DMS79 treated with DMSO at 0.1 percent for 48 hours (cell line): ENCODE data around the gene WDR86.

Source experiments
- DNase-seq: peaks from one replicate; lab custom pipeline; 2025; lab: John Stamatoyannopoulos, UW

Gene WDR86

GRCh38 chr7:151379193-151379520 is 30.7 kb downstream of the WDR86 start:
- no peak for DNase-seq

GRCh38 chr7:151378496-151379192 is 31.2 kb downstream of the WDR86 start:
- no peak for DNase-seq

- no peak for DNase-seq
Measured at GRCh38 chr7:151378011-151378410, 31.8 kb downstream of the WDR86 start.

- DNase-seq = no peak
Measured at GRCh38 chr7:151377406-151377805, 32.4 kb downstream of the WDR86 start.

DNA sequence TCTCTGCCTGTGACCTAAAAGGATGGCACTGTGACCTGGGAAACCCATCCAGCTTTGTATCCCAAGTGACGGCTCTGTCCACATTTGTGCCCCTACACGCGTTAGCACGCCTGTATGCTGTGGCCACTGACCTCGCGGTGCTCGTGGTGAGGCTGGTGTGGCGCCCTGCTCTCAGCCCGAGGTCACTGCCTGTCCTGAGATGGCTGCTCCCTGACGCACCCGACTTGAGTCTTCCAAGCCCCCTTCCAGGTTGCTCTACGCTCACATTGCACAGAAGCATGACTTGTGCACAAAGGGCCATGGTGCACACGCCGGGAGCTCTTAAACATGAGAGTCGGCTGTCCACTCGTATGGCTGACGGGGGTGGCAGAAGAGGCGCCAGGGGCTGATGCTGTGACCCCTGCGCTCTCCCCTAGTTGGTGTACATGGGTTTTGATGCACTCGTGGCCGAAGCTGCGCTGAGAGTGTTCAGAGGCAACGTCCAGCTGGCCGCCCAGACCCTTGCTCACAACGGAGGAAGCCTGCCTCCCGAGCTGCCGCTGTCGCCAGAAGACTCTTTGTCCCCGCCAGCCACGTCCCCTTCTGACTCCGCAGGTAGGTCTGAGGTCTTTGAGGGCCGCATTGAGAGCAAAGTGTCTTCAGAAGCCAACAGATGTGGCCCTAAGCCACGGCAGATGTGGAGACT is 33.5 kb downstream of the WDR86 start:
- no peak for DNase-seq

- no peak for DNase-seq
Measured at GRCh38 chr7:151375530-151376217, 34.2 kb downstream of the WDR86 start.

DNA sequence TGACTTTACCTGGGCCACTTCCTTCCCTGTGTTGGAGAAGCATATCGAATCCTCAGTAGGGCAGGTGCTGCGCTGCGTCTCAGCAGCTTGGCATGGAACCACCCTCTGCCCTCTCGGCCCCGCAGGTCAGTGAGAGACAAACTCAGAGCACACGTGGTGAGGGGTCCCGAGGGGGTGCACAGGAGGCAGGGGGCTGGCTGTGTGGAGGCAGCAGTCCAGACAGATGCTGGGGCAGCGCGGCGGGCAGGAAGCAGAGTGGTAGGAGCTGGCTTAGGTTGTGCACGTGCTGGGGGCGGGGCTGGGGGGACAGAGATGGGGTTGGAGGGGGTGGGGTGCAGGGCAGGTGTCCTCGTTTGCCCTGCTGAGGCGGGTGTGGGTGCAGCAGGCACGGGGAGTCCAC is 35.1 kb downstream of the WDR86 start:
- no peak for DNase-seq

- no peak for DNase-seq
Measured at GRCh38 chr7:151374139-151374538, 35.7 kb downstream of the WDR86 start.

- no peak for DNase-seq
Measured at GRCh38 chr7:151373599-151373998, 36.2 kb downstream of the WDR86 start.

- no peak for DNase-seq
Measured at GRCh38 chr7:151372612-151373265, 37.1 kb downstream of the WDR86 start.

DNA sequence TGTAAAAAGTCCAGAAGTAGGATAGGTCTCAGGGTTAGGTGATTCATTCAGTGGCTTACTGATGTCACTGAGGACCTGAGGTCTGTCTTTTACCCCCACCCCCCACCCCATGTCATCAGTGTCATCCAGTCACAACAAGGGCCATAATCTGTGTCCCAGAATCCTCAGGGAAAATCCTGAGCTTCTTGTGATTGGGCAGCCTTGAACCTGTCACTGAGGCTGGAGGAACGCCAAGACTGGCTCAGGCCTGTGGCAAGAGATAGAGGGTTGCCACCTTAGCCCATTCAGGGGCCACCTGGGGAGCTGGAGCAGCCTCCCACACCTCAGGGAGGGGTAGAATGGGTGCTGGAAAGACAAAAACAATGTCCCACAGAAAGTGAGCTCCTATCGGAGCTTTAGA is 38.6 kb downstream of the WDR86 start:
- DNase-seq = no peak

GRCh38 chr7:151368136-151368571 is 41.7 kb downstream of the WDR86 start:
- DNase-seq = peak; percentile 12

GRCh38 chr7:151367284-151367683 is 42.6 kb downstream of the WDR86 start:
- no peak for DNase-seq

DNA sequence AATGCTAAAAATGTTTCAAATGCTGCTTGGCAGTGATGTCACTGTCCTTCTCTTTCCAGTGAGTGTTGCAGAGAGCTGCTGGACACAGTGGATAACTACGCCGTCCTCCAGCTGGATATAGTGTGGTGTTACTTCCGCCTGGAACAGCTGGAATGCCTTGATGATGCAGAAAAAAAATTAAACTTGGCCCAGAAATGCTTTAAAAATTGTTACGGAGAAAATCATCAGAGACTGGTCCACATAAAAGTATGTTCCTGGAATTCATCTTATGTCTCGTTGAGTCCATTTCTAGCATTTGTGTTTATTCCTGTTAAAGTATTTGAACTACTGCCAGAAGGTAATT is 43.0 kb downstream of the WDR86 start:
- DNase-seq = no peak

- DNase-seq = no peak
Measured at GRCh38 chr7:151366166-151366879, 43.5 kb downstream of the WDR86 start.

DNA sequence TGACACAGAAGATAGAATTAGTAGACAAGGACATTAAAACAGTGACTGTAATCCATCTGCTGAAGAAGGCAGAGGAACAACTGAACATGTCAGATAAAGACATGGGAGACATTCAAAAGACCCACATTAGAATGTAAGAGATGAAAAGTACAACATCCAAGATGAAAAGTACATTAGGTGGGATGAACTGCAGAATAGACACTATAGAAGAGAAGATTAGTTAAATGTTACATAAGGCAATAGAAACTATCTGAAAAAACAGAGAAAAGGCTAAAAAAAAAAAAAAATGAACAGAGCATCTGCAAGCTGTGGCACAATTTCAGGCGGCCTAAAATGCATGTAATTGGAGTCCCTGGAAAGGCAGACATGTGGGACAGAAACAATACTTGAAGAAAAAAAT is 46.7 kb downstream of the WDR86 start:
- DNase-seq = no peak

- no peak for DNase-seq
Measured at GRCh38 chr7:151361193-151361959, 48.5 kb downstream of the WDR86 start.

DNA sequence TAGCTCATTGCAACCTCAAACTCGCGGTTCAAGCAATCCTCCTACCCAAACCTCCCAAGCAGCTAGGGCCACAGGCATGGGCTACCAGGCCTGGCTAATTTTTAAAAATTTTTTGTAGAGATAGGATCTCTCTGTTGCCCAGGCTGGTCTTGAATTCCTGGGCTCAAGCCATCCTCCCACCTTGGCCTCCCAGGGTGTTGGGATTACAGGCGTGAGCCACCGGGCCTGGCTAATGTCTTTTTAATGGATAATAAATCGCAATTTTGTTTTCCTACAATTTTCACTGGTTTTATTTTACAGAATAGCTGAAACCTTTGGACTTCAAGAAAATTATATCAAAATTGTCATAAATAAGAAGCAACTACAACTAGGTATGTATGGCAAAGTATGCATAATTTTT is 57.3 kb downstream of the WDR86 start:
- DNase-seq = no peak

DNA sequence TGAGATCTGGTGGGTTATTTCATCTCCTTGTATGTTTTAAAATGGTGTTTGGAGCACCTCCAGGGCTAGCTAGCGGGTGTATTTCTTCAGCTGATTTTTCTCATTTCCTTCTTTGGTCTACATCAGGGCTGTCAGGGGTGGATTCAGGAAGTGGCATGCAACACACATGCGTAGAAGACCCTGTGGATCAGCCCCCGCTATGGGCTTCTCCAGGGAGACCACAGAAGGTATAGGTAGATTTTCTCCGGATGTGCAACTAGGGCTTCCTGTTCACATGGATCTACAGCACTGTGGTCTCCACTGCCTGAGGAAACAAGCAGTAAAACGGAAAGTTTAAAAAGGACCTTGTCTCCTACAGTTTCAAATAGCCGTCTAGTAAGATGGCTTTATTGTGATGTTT is 57.9 kb downstream of the WDR86 start:
- no peak for DNase-seq

- no peak for DNase-seq
Measured at GRCh38 chr7:151351027-151351426, 58.8 kb downstream of the WDR86 start.

- DNase-seq = no peak
Measured at GRCh38 chr7:151349507-151349853, 60.4 kb downstream of the WDR86 start.

- DNase-seq = no peak
Measured at GRCh38 chr7:151348970-151349369, 60.9 kb downstream of the WDR86 start.
